K562 (cell line): ENCODE data around the gene SETD1B. TPM values are rescaled to one million over a fixed set of nuclear protein-coding genes. Genes with fewer than 3 reads are reported as not detected.

Experiments
- DNMT1 ChIP-seq: fragments of 450-650 bp; IDR thresholded peaks from 2 replicates; pipeline ENCODE4 v1.6.1; 2016; ENCODE audit warnings: antibody characterized with exemption, mild to moderate bottlenecking
- DPF2 ChIP-seq: fragments of 450-650 bp; IDR thresholded peaks from 2 replicates; pipeline ENCODE4 v1.6.1; 2016
- E2F3 ChIP-seq: fragments of 250-450 bp; sonication (Bioruptor Pico); IDR thresholded peaks from 2 replicates; pipeline ENCODE4 v1.4.0; 2020; ENCODE audit warnings: mild to moderate bottlenecking
- FOXA1 ChIP-seq: fragments of 450-650 bp; IDR thresholded peaks from 2 replicates; pipeline ENCODE4 v1.6.1; 2016; ENCODE audit warnings: mild to moderate bottlenecking, borderline replicate concordance
- HLTF ChIP-seq: fragments of 450-650 bp; IDR thresholded peaks from 2 replicates; pipeline ENCODE4 v1.6.1; 2016
- JUND ChIP-seq, 2 experiments: IDR thresholded peaks; 2 replicates in 1 of 2; 3 replicates in 1 of 2; pipeline ENCODE4 v1.6.1; 2011; ENCODE audit warnings: borderline replicate concordance in 2 of 2, low read depth in 2 of 2, low read length in 2 of 2, improper control_type of control experiment in 1 of 2, missing biosample characterization in 1 of 2, missing genetic modification characterization in 1 of 2, missing genetic modification reagents in 1 of 2
- NCOR1 ChIP-seq: fragments of 450-650 bp; IDR thresholded peaks from 2 replicates; pipeline ENCODE4 v1.6.1; 2016; ENCODE audit warnings: mild to moderate bottlenecking, moderate library complexity
- PHB ChIP-seq: fragments of 250-450 bp; sonication (Bioruptor Pico); IDR thresholded peaks from 2 replicates; pipeline ENCODE4 v1.5.0; 2021
- PTRF ChIP-seq: fragments of 450-650 bp; IDR thresholded peaks from 2 replicates; pipeline ENCODE4 v1.6.1; 2016; ENCODE audit warnings: mild to moderate bottlenecking, missing genetic modification characterization, missing compliant biosample characterization
- RAD21 ChIP-seq, 2 experiments: fragments of 250-450 bp in 1 of 2; fragments of 450-650 bp in 1 of 2; sonication (Bioruptor Pico) in 1 of 2; formaldehyde crosslinking in 1 of 2; IDR thresholded peaks in 1 of 2; conservative IDR thresholded peaks in 1 of 2; 2 replicates each; pipeline versions ENCODE4 v1.4.0 to v1.8.0; 2020 to 2022; ENCODE audit warnings: mild to moderate bottlenecking in 2 of 2, moderate library complexity in 1 of 2
- RBBP5 ChIP-seq: fragments of 200-600 bp; sonication (generic); IDR thresholded peaks from 2 replicates; pipeline ENCODE4 v1.6.1; 2012; ENCODE audit warnings: borderline replicate concordance, mild to moderate bottlenecking, low read length, control low read depth, inconsistent platforms; ENCODE audit not compliant: insufficient read depth, poor library complexity, severe bottlenecking
- RBM34 ChIP-seq: fragments of 200-400 bp; formaldehyde crosslinking; IDR thresholded peaks from 2 replicates; pipeline ENCODE4 v1.6.1; 2018; ENCODE audit warnings: low read length, borderline replicate concordance; ENCODE audit not compliant: insufficient read depth
- SMAD2 ChIP-seq: fragments of 150-350 bp; IDR thresholded peaks from 2 replicates; pipeline ENCODE4 v1.6.1; 2014; ENCODE audit warnings: low read depth, mild to moderate bottlenecking, low read length
- SRSF1 ChIP-seq: fragments of 200-400 bp; formaldehyde crosslinking; IDR thresholded peaks from 2 replicates; pipeline ENCODE4 v1.6.1; 2017; ENCODE audit warnings: mild to moderate bottlenecking, low read depth, low read length, moderate library complexity
- STAT5A ChIP-seq: IDR thresholded peaks from 2 replicates; pipeline ENCODE4 v1.6.1; 2012; ENCODE audit warnings: low read length, inconsistent platforms, borderline replicate concordance
- ZNF232 ChIP-seq: sonication (generic); formaldehyde crosslinking; IDR thresholded peaks from 2 replicates; pipeline ENCODE4 v1.8.0; 2022; ENCODE audit warnings: mild to moderate bottlenecking, missing genetic modification reagents
- ZNF324 ChIP-seq: fragments of 250-450 bp; sonication (Bioruptor Pico); IDR thresholded peaks from 2 replicates; pipeline ENCODE4 v1.4.0; 2020; ENCODE audit warnings: mild to moderate bottlenecking
- ZSCAN32 ChIP-seq: fragments of 450-650 bp; formaldehyde crosslinking; IDR thresholded peaks from 2 replicates; pipeline ENCODE4 v1.4.0; 2020; ENCODE audit warnings: mild to moderate bottlenecking, moderate library complexity
- polyA plus RNA-seq, 8 experiments: library from polyadenylated mRNA; depleted of rRNA in 4 of 8; stranded (reverse) in 5 of 8; unstranded in 3 of 8; fragments of >200 nt; fragmentation: Nextera tagmentation in 2 of 8; fragmentation: Illumina TruSeq in 1 of 8; extraction: Ambion mirVana in 2 of 8; extraction: Trizol in 1 of 8; gene quantifications; 2 replicates each; pipeline versions ENCODE4 v1.2.1 to v1.2.3, GENCODE V29; 2011 to 2014; ENCODE audit warnings: inconsistent platforms in 1 of 8, missing spikeins in 1 of 8
- total RNA-seq, 7 experiments: library from RNA; depleted of rRNA in 6 of 7; stranded (reverse); fragments of >200 nt in 6 of 7; fragmentation: Illumina TruSeq in 2 of 7; extraction: Trizol in 2 of 7; gene quantifications; 2 replicates each; pipeline versions ENCODE4 v1.2.1 to v1.2.3, GENCODE V29; 2011 to 2021; ENCODE audit warnings: low replicate concordance in 1 of 7
- TF ChIP-seq, protein P1 (sequence below): fragments of 450-650 bp; IDR thresholded peaks from 2 replicates; pipeline ENCODE4 v1.6.1; 2018; ENCODE audit not compliant: partially characterized antibody
- TF ChIP-seq, protein P2 (sequence below), 2 experiments: fragments of 450-650 bp in 1 of 2; sonication (generic) in 1 of 2; formaldehyde crosslinking in 1 of 2; IDR thresholded peaks in 1 of 2; conservative IDR thresholded peaks in 1 of 2; 2 replicates each; pipeline versions ENCODE4 v1.6.1 to v1.8.1; 2016 to 2023; ENCODE audit warnings: mild to moderate bottlenecking in 2 of 2, moderate library complexity in 2 of 2, inconsistent platforms in 1 of 2, missing genetic modification reagents in 1 of 2
- TF ChIP-seq, protein P3 (sequence below): fragments of 450-650 bp; IDR thresholded peaks from 2 replicates; pipeline ENCODE4 v1.6.1; 2016; ENCODE audit warnings: mild to moderate bottlenecking

Gene SETD1B
- total and polyA plus RNA-seq, 9 of the 15 experiments (the other 6 are each of a cell fraction or from before 2014, with no cell fraction given): 0.48 to 26.6 (median 2.3) TPM

DNA sequence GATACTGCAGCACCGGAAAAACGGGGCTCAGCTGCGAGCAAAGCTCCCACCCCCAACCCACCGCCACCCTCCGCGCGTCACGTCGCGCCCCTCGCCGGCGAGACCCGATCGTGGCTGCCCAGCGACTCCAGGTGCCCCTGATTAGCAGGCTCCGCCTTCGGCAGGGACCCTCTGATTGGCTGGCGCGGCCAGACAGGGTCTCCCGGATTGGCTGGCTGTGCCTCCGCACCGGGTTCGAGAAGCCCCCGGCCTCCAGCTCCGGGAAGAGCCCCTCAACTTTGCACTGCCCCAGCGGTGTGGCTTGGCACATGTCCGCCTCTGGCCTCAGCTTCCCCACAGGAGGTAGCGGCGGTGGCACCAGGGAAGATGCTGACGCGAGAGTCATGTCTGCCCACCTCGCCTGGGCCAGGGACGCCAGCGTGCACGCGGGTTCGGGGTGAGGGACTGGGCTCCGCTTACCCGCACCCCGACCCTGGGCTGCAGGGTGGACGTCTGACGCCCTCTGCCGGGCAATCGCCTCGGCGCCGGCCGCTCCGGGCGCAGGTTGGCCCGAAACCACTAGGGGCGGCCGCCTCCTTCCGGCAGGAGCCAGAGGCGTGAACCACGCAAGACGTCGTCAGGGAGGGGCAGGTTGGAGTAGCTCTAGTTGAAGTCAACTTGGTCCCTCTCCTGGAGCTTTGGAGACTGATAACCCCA lies 9.8 kb upstream of the SETD1B start (continued):
- TF ChIP-seq JUND (IDR thresholded peaks at IDR 0.05; ENCODE audit: borderline replicate concordance, low read depth, low read length) (peak; percentile 70), JUND (tag; IDR thresholded peaks at IDR 0.05; ENCODE audit: borderline replicate concordance, low read depth, low read length) (peak; percentile 12; the same call in 1 of the 3 replicates), DPF2 (peak; percentile 24; the same call in 1 of the 2 replicates), RBBP5 (no peak), RAD21 (CRISPR knock-in tag; conservative IDR thresholded peaks at IDR 0.05 in 1 of 2, IDR thresholded peaks at IDR 0.05 in 1 of 2) (peak; percentile 98), RBM34 (no peak), FOXA1 (no peak), DNMT1 (no peak), E2F3 (CRISPR knock-in tag) (peak; percentile 58; the same call in 1 of the 2 replicates), ZNF232 (no peak), PHB (CRISPR knock-in tag) (no peak), PTRF (tag) (no peak), HLTF (no peak), ZSCAN32 (CRISPR knock-in tag) (no peak), STAT5A (no peak), NCOR1 (peak; percentile 57), ZNF324 (CRISPR knock-in tag) (no peak), SRSF1 (no peak), SMAD2 (no peak)
- TF ChIP-seq, protein P1, sequence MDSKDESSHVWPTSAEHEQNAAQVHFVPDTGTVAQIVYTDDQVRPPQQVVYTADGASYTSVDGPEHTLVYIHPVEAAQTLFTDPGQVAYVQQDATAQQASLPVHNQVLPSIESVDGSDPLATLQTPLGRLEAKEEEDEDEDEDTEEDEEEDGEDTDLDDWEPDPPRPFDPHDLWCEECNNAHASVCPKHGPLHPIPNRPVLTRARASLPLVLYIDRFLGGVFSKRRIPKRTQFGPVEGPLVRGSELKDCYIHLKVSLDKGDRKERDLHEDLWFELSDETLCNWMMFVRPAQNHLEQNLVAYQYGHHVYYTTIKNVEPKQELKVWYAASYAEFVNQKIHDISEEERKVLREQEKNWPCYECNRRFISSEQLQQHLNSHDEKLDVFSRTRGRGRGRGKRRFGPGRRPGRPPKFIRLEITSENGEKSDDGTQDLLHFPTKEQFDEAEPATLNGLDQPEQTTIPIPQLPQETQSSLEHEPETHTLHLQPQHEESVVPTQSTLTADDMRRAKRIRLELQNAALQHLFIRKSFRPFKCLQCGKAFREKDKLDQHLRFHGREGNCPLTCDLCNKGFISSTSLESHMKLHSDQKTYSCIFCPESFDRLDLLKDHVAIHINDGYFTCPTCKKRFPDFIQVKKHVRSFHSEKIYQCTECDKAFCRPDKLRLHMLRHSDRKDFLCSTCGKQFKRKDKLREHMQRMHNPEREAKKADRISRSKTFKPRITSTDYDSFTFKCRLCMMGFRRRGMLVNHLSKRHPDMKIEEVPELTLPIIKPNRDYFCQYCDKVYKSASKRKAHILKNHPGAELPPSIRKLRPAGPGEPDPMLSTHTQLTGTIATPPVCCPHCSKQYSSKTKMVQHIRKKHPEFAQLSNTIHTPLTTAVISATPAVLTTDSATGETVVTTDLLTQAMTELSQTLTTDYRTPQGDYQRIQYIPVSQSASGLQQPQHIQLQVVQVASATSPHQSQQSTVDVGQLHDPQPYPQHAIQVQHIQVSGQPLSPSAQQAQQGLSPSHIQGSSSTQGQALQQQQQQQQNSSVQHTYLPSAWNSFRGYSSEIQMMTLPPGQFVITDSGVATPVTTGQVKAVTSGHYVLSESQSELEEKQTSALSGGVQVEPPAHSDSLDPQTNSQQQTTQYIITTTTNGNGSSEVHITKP: peak; percentile 31
- TF ChIP-seq, protein P2, sequence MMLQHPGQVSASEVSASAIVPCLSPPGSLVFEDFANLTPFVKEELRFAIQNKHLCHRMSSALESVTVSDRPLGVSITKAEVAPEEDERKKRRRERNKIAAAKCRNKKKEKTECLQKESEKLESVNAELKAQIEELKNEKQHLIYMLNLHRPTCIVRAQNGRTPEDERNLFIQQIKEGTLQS (IDR thresholded peaks at IDR 0.05): no peak
- TF ChIP-seq, protein P2 (CRISPR knock-in tag; conservative IDR thresholded peaks at IDR 0.05): no peak
- TF ChIP-seq, protein P3, sequence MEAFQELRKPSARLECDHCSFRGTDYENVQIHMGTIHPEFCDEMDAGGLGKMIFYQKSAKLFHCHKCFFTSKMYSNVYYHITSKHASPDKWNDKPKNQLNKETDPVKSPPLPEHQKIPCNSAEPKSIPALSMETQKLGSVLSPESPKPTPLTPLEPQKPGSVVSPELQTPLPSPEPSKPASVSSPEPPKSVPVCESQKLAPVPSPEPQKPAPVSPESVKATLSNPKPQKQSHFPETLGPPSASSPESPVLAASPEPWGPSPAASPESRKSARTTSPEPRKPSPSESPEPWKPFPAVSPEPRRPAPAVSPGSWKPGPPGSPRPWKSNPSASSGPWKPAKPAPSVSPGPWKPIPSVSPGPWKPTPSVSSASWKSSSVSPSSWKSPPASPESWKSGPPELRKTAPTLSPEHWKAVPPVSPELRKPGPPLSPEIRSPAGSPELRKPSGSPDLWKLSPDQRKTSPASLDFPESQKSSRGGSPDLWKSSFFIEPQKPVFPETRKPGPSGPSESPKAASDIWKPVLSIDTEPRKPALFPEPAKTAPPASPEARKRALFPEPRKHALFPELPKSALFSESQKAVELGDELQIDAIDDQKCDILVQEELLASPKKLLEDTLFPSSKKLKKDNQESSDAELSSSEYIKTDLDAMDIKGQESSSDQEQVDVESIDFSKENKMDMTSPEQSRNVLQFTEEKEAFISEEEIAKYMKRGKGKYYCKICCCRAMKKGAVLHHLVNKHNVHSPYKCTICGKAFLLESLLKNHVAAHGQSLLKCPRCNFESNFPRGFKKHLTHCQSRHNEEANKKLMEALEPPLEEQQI: no peak
